Activated naive CD8-positive, alpha-beta T cell treated with anti-CD3 and anti-CD28 coated beads, Interleukin-2, amount 10 ng/mL, durations not matched to agents 7 days and 5 days (primary cell): ENCODE results near the gene BNIP5. TPM values are rescaled to one million over a fixed set of nuclear protein-coding genes. Genes with fewer than 3 reads are reported as not detected.

ENCODE experiments used
- ATAC-seq: fragments of 150-1000 bp; cut with Tn5 transposase; one replicate; pipeline ENCODE4 v1.10.0; 2021; ENCODE audit warnings: low read depth, moderate library complexity
- POLR2A ChIA-PET: fragments of 350-600 bp; sonication (Branson Sonifier 250); formaldehyde crosslinking; loops from one replicate; lab custom pipeline; 2021; ENCODE audit warnings: antibody characterized with exemption; lab: Charles Lee
- DNase-seq: peaks from one replicate; pipeline ENCODE4 v3.0.0; 2021
- H3K27ac Mint-ChIP-seq: one replicate; pipeline ENCODE4 v1.8.0; 2022; ENCODE audit warnings: mild to moderate bottlenecking, mixed read lengths
- H3K27me3 Mint-ChIP-seq: one replicate; pipeline ENCODE4 v1.8.0; 2022; ENCODE audit warnings: mild to moderate bottlenecking, moderate library complexity, mixed read lengths
- H3K36me3 Mint-ChIP-seq: one replicate; pipeline ENCODE4 v1.8.0; 2021; ENCODE audit warnings: mild to moderate bottlenecking, mixed read lengths
- H3K4me1 Mint-ChIP-seq: one replicate; pipeline ENCODE4 v1.8.0; 2021; ENCODE audit warnings: mixed read lengths
- H3K4me3 Mint-ChIP-seq: one replicate; pipeline ENCODE4 v1.8.0; 2022; ENCODE audit warnings: mild to moderate bottlenecking, moderate library complexity, mixed read lengths
- H3K9me3 Mint-ChIP-seq: one replicate; pipeline ENCODE4 v1.8.0; 2021; ENCODE audit warnings: mixed read lengths
- total RNA-seq, 2 experiments: library from RNA; stranded (reverse); gene quantifications; one replicate each; pipeline ENCODE4 v1.2.3, GENCODE V29; 2021

BNIP5 gene
- total RNA-seq, 2 experiments from 2014 or later = not detected

DNA sequence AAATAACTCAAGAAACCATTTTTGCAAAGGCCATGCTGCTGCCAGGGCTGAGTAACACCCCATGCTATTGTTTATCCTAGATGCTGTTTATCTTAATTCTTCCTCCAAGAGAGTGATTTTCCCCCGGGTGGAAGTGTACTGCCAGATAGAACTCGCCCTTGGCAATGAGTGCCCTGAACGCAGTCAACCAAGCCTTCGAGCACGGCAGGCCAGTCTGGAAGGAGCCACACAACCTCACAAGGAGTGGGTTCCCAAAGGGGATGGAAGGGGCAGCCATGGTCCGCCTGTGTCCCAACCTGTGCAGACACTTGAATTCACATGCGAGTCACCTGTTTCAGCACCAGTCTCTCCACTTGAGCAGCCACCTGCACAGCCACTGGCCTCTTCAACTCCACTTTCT, 34.9 kb downstream of the BNIP5 start:
- Mint-ChIP-seq H3K27ac (no peak overlapping the region), H3K4me1 (peaks cover 4% of the 10 kb centered on the region)
- DNase-seq = no peak

GRCh38 chr6:36301085-36301658, 35.5 kb downstream of the BNIP5 start:
- no peaks in the 10 kb centered on the region for H3K9me3 Mint-ChIP-seq
- ATAC-seq (no peak), DNase-seq (no peak)
- peaks cover 4% of the 10 kb centered on the region for H3K4me1 Mint-ChIP-seq
- no peak overlapping the region for H3K4me3 Mint-ChIP-seq
- no peaks in the 10 kb centered on the region for H3K36me3 Mint-ChIP-seq
- peaks cover 3% of the 10 kb centered on the region for H3K27me3 Mint-ChIP-seq
- POLR2A ChIA-PET = no interaction called here
- no peak overlapping the region for H3K27ac Mint-ChIP-seq

More for the DNA sequence above, 34.9 kb downstream of the BNIP5 start:
- peaks cover 3% of the 10 kb centered on the region for H3K27me3 Mint-ChIP-seq
- no peaks in the 10 kb centered on the region for H3K9me3 Mint-ChIP-seq
- POLR2A ChIA-PET = interaction anchor here (1.0 kb wide), 1 partner anchor 11 kb away, joined by 3 read pairs; no protein-coding TSS in a partner anchor
- no peak overlapping the region for H3K4me3 Mint-ChIP-seq
- no peak for ATAC-seq
- no peaks in the 10 kb centered on the region for H3K36me3 Mint-ChIP-seq

DNA sequence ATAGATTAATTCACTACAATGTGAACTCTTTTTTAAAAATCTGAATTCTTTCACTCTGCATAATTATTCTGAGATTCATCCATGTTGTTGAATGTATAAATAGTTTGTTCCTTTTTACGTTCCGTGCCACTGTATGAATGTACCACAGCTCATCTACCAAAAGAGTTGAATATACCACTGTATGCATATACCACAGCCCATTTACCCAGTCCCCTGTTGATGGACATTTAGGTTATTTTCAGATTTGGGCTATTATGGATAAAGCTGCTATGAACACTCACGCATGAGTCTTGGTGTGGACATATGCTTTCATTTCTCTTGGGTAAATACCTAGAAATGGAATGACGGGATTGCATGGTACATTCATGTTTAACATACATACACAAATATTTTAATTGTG, 38.7 kb downstream of the BNIP5 start:
- no peak for DNase-seq
- Mint-ChIP-seq H3K9me3 (no peaks in the 10 kb centered on the region), H3K27ac (no peak overlapping the region), H3K4me1 (peaks cover 4% of the 10 kb centered on the region), H3K36me3 (no peaks in the 10 kb centered on the region), H3K4me3 (no peak overlapping the region), H3K27me3 (peaks cover 3% of the 10 kb centered on the region)
- POLR2A ChIA-PET = no interaction called here
- no peak for ATAC-seq

GRCh38 chr6:36297511-36297910, 39.2 kb downstream of the BNIP5 start:
- no peak overlapping the region for H3K27ac Mint-ChIP-seq
- POLR2A ChIA-PET = no interaction called here
- H3K27me3 Mint-ChIP-seq = peaks cover 3% of the 10 kb centered on the region
- DNase-seq = no peak
- H3K9me3 Mint-ChIP-seq = no peaks in the 10 kb centered on the region
- ATAC-seq = no peak
- no peak overlapping the region for H3K4me3 Mint-ChIP-seq
- H3K36me3 Mint-ChIP-seq = no peaks in the 10 kb centered on the region
- H3K4me1 Mint-ChIP-seq = peaks cover under 1% of the 10 kb centered on the region

GRCh38 chr6:36297051-36297450, 39.6 kb downstream of the BNIP5 start:
- peaks cover 3% of the 10 kb centered on the region for H3K27me3 Mint-ChIP-seq
- no peaks in the 10 kb centered on the region for H3K36me3 Mint-ChIP-seq
- H3K4me1 Mint-ChIP-seq = no peaks in the 10 kb centered on the region
- no peak for DNase-seq
- POLR2A ChIA-PET = no interaction called here
- H3K4me3 Mint-ChIP-seq = no peak overlapping the region
- ATAC-seq = no peak
- H3K27ac Mint-ChIP-seq = no peak overlapping the region
- H3K9me3 Mint-ChIP-seq = no peaks in the 10 kb centered on the region

DNA sequence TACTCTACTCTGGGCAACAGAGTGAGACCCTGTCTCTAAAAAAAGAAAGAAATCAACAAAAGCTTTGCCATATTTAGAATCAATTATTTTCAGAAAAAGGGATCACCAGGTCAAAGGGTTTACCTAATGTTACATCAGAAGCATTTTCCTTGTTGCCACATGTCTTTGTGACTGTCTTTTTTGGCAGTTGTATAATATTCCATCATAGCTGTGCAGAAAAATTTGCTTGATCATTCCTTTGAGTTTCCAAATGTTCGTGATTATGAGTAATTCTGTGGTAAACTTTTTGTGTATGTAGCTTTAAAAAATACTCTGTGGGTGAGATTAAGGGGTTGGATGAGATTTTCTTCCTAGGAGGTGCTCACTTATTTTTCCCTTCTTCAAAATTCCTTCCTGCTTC, 40.4 kb downstream of the BNIP5 start:
- H3K9me3 Mint-ChIP-seq = no peaks in the 10 kb centered on the region
- DNase-seq (no peak), ATAC-seq (no peak)
- no peak overlapping the region for H3K27ac Mint-ChIP-seq
- H3K27me3 Mint-ChIP-seq = peaks cover 3% of the 10 kb centered on the region
- no peaks in the 10 kb centered on the region for H3K4me1 Mint-ChIP-seq
- H3K4me3 Mint-ChIP-seq = no peak overlapping the region
- POLR2A ChIA-PET = no interaction called here
- H3K36me3 Mint-ChIP-seq = no peaks in the 10 kb centered on the region

- DNase-seq (no peak), ATAC-seq (no peak)
- Mint-ChIP-seq H3K27ac (no peak overlapping the region), H3K4me3 (no peak overlapping the region), H3K36me3 (no peaks in the 10 kb centered on the region), H3K4me1 (peaks cover 6% of the 10 kb centered on the region), H3K9me3 (no peaks in the 10 kb centered on the region), H3K27me3 (peaks cover under 1% of the 10 kb centered on the region)
- POLR2A ChIA-PET = no interaction called here
Observed at GRCh38 chr6:36292170-36292569, 44.5 kb downstream of the BNIP5 start.

DNA sequence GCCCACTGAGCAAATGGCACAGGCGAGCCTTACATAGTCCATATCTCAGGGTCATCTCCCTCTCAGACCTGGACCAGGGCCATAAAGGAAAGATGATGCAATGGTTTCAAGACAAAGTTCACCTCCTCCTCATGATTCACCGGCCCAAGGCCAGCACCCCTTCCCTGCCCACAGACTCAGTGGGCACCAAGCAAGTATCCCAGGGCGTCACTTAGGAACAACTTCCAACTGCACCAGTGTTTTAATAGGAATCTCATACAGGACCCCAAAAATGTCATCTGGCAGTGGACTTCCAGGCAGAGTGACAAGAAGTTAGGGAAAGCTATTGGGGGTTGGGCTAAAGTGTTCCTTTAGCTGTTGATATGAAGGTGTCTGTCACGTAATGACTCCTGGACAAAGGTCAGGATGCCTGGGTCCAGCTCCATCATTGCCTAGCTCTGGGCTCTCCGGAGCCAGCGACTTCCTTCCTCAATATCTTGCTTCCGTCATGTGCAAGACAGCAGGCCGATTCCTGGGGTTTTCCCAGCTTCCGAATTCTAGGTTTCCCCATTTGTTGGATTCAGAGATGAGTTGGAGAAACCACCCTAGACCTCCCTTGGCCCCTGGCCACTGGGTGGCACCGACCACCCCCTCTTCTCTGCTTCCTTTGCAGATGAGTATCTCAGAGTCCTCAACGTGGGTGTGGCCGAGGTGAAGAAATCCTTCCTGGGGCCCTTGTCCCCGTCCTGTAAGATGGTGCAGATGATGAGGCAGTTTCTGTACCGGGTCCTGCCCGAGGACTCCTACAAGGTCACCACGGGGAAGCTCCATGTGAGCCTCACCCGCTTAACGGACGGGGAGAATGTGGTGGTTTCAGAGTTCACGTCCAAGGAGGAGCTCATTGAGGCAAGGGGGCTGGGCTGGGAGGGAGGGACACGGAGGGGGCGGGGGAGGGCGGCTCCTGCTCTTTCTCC, 45.7 kb downstream of the BNIP5 start:
- DNase-seq (no peak), ATAC-seq (no peak)
- no peaks in the 10 kb centered on the region for H3K9me3 Mint-ChIP-seq
- H3K27ac Mint-ChIP-seq = no peak overlapping the region
- H3K4me3 Mint-ChIP-seq = no peak overlapping the region
- peaks cover 11% of the 10 kb centered on the region for H3K27me3 Mint-ChIP-seq
- POLR2A ChIA-PET = interaction anchor here (0.5 kb wide), 1 partner anchor 366 kb away, joined by 3 read pairs; no protein-coding TSS in a partner anchor
- peaks cover 6% of the 10 kb centered on the region for H3K4me1 Mint-ChIP-seq
- no peaks in the 10 kb centered on the region for H3K36me3 Mint-ChIP-seq

DNA sequence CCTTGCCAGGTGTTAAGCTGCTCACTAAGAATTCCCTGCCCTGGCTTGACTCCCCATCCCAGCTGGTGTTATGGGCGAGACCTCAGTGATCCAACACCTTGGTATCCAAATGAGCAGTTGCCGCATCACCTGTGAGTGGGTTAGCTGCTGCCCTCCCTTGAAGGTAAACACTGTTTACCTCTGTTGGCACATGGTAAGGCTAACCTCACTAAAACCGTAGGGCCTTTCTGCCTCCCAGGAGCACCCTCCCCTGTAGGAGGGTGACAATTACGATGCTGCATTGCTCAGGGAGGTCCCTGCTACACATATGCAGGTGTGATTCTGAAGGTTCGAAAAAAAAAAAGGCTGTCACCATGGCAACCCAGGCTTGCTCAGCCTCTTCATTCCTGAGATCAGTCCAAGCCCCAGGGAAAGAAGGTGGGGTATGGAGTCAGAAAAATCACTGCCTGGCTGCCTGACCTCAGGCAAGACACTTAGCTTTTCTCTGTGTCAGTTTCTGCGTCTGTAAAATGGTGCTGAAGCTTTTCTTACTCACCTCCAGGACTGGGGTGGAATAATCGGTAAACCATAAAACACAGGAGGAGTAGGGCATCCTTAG, 47.3 kb downstream of the BNIP5 start:
- Mint-ChIP-seq H3K4me1 (peaks cover 10% of the 10 kb centered on the region), H3K27me3 (peaks cover 26% of the 10 kb centered on the region), H3K9me3 (no peaks in the 10 kb centered on the region), H3K27ac (no peak overlapping the region), H3K36me3 (no peaks in the 10 kb centered on the region), H3K4me3 (no peak overlapping the region)
- ATAC-seq (no peak), DNase-seq (no peak)
- POLR2A ChIA-PET = no interaction called here

DNA sequence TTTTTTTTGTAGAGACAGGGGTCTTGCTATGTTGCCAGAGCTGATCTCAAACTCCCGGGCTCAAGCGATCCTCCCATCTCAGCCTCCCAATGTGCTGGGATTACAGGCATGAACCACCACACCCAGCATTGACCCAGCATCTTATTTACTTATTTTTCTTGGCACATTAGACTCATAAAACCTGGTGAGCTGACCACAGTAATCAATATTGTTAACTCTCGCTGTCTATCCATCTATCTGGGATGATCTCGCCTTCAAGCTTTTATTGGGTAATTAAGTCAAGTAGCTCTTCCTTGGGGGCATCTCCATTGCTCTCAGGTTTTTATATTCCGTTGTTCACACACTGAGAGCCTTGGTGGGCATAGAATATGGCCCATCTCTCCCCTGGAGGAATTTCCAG, 49.8 kb downstream of the BNIP5 start:
- DNase-seq (no peak), ATAC-seq (no peak)
- Mint-ChIP-seq H3K27me3 (peaks cover 43% of the 10 kb centered on the region), H3K36me3 (no peaks in the 10 kb centered on the region), H3K4me1 (peaks cover 10% of the 10 kb centered on the region), H3K4me3 (no peak overlapping the region), H3K9me3 (no peaks in the 10 kb centered on the region), H3K27ac (no peak overlapping the region)
- POLR2A ChIA-PET = no interaction called here

GRCh38 chr6:36285797-36286196, 50.9 kb downstream of the BNIP5 start:
- Mint-ChIP-seq H3K4me1 (peaks cover 10% of the 10 kb centered on the region), H3K36me3 (no peaks in the 10 kb centered on the region), H3K9me3 (no peaks in the 10 kb centered on the region), H3K4me3 (no peak overlapping the region), H3K27ac (no peak overlapping the region), H3K27me3 (peaks cover 50% of the 10 kb centered on the region)
- no peak for DNase-seq
- POLR2A ChIA-PET = no interaction called here
- no peak for ATAC-seq

GRCh38 chr6:36285187-36285671, 51.5 kb downstream of the BNIP5 start:
- POLR2A ChIA-PET = no interaction called here
- peaks cover 50% of the 10 kb centered on the region for H3K27me3 Mint-ChIP-seq
- H3K4me1 Mint-ChIP-seq = peaks cover 10% of the 10 kb centered on the region
- no peaks in the 10 kb centered on the region for H3K9me3 Mint-ChIP-seq
- no peak overlapping the region for H3K4me3 Mint-ChIP-seq
- ATAC-seq (no peak), DNase-seq (no peak)
- H3K27ac Mint-ChIP-seq = no peak overlapping the region
- no peaks in the 10 kb centered on the region for H3K36me3 Mint-ChIP-seq

DNA sequence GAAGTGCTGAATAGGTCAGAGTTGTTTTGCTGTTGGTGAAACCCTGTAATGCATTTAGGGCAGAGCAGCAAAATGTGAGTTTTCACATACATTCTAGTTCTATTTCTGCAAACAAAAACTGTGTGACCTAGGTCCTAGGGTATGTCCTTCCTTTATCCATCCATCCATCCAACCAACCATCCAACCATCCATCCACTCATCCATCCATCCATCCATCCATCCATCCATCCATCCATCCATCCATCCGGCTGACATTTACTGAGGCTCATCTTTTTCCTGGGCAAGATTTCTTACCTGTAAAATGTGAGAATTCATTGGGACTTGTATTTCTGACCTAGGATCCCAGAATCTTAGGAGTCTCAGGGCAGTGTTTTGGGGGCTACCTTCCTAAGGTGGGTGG, 52.3 kb downstream of the BNIP5 start:
- ATAC-seq (no peak), DNase-seq (no peak)
- H3K4me3 Mint-ChIP-seq = no peak overlapping the region
- POLR2A ChIA-PET = no interaction called here
- H3K4me1 Mint-ChIP-seq = peaks cover 10% of the 10 kb centered on the region
- no peaks in the 10 kb centered on the region for H3K9me3 Mint-ChIP-seq
- peaks cover 56% of the 10 kb centered on the region for H3K27me3 Mint-ChIP-seq
- H3K36me3 Mint-ChIP-seq = no peaks in the 10 kb centered on the region
- no peak overlapping the region for H3K27ac Mint-ChIP-seq
